ENCODE results near the gene C2CD3.
A peak's percentile ranks its signal among the peaks of the same experiment; 100 is the strongest.
"Not testable (repeated sequence)": the region's sequence is repeated elsewhere in the genome, so short reads cannot be mapped to it uniquely, and the experiment has no call there.

The C2CD3 gene

GRCh38 chr11:74070723-74071492 lies 99.9 kb downstream of the C2CD3 start:
- DNase-seq (no peak), ATAC-seq (no peak)
- Mint-ChIP-seq H3K4me1 (no peaks in the 10 kb centered on the region), H3K4me3 (no peak overlapping the region), H3K9me3 (no peaks in the 10 kb centered on the region), H3K27ac (no peak overlapping the region), H3K27me3 (no peaks in the 10 kb centered on the region)

- no peak overlapping the region for H3K27ac Mint-ChIP-seq
- no peaks in the 10 kb centered on the region for H3K4me1 Mint-ChIP-seq
- H3K27me3 Mint-ChIP-seq, result no peaks in the 10 kb centered on the region
- H3K4me3 Mint-ChIP-seq, result no peak overlapping the region
- no peak for ATAC-seq
- no peaks in the 10 kb centered on the region for H3K9me3 Mint-ChIP-seq
- no peak for DNase-seq
Observed at GRCh38 chr11:74069146-74070046, 101.4 kb downstream of the C2CD3 start.

GRCh38 chr11:74066663-74067062 lies 104.1 kb downstream of the C2CD3 start:
- H3K27ac Mint-ChIP-seq, result peak overlapping the region in 1 of 2 donors; percentile 38
- not testable (repeated sequence) for H3K4me3 Mint-ChIP-seq, H3K4me1 Mint-ChIP-seq, ATAC-seq, H3K27me3 Mint-ChIP-seq, H3K9me3 Mint-ChIP-seq, DNase-seq

GRCh38 chr11:74065534-74065933 lies 105.3 kb downstream of the C2CD3 start:
- not testable (repeated sequence) for H3K27me3 Mint-ChIP-seq, H3K4me1 Mint-ChIP-seq, H3K4me3 Mint-ChIP-seq, ATAC-seq, DNase-seq, H3K27ac Mint-ChIP-seq
- H3K9me3 Mint-ChIP-seq, result peaks cover 6 to 13% of the 10 kb centered on the region in 2 donors

GRCh38 chr11:74063628-74064027 lies 107.2 kb downstream of the C2CD3 start:
- not testable (repeated sequence) for H3K4me1 Mint-ChIP-seq, H3K27ac Mint-ChIP-seq, H3K4me3 Mint-ChIP-seq, ATAC-seq, DNase-seq, H3K27me3 Mint-ChIP-seq
- peaks cover 7 to 13% of the 10 kb centered on the region in 2 donors for H3K9me3 Mint-ChIP-seq

- peaks cover 7 to 13% of the 10 kb centered on the region in 2 donors for H3K9me3 Mint-ChIP-seq
- ATAC-seq, H3K4me3 Mint-ChIP-seq, H3K4me1 Mint-ChIP-seq, H3K27me3 Mint-ChIP-seq, DNase-seq: not testable (repeated sequence)
- peak overlapping the region in 1 of 2 donors; percentile 22 for H3K27ac Mint-ChIP-seq
Observed at GRCh38 chr11:74061599-74061998, 109.2 kb downstream of the C2CD3 start.

GRCh38 chr11:74057249-74058151 lies 113.3 kb downstream of the C2CD3 start:
- no peak for ATAC-seq
- Mint-ChIP-seq H3K9me3 (peaks cover 7 to 13% of the 10 kb centered on the region in 2 donors), H3K27me3 (no peaks in the 10 kb centered on the region), H3K4me1 (peaks cover 6% of the 10 kb centered on the region), H3K4me3 (no peak overlapping the region), H3K27ac (no peak overlapping the region)
- no peak for DNase-seq

GRCh38 chr11:74055938-74056337 lies 114.9 kb downstream of the C2CD3 start:
- ATAC-seq, result no peak

GRCh38 chr11:74050465-74050864 lies 120.3 kb downstream of the C2CD3 start:
- H3K27me3 Mint-ChIP-seq, result no peaks in the 10 kb centered on the region
- ATAC-seq (no peak), DNase-seq (no peak)
- H3K4me3 Mint-ChIP-seq, result no peak overlapping the region
- no peaks in the 10 kb centered on the region for H3K9me3 Mint-ChIP-seq
- no peaks in the 10 kb centered on the region for H3K4me1 Mint-ChIP-seq
- no peak overlapping the region for H3K27ac Mint-ChIP-seq

More at GRCh38 chr11:74055938-74056337, 114.9 kb downstream of the C2CD3 start:
- Mint-ChIP-seq H3K9me3 (peaks cover 4 to 5% of the 10 kb centered on the region in 2 donors), H3K27ac (no peak overlapping the region), H3K27me3 (no peaks in the 10 kb centered on the region), H3K4me1 (peaks cover 4% of the 10 kb centered on the region), H3K4me3 (no peak overlapping the region)
- no peak for DNase-seq

- Mint-ChIP-seq H3K27me3 (no peaks in the 10 kb centered on the region), H3K4me3 (no peak overlapping the region), H3K4me1 (no peaks in the 10 kb centered on the region), H3K9me3 (no peaks in the 10 kb centered on the region), H3K27ac (no peak overlapping the region)
- ATAC-seq, result no peak
- DNase-seq, result no peak
Observed at GRCh38 chr11:74048993-74049392, 121.8 kb downstream of the C2CD3 start.

- DNase-seq (no peak), ATAC-seq (no peak)
- Mint-ChIP-seq H3K4me1 (no peaks in the 10 kb centered on the region), H3K9me3 (no peaks in the 10 kb centered on the region), H3K27me3 (no peaks in the 10 kb centered on the region), H3K27ac (no peak overlapping the region), H3K4me3 (no peak overlapping the region)
Observed at GRCh38 chr11:74044538-74044937, 126.3 kb downstream of the C2CD3 start.

- DNase-seq, result no peak
- H3K27ac Mint-ChIP-seq, result no peak overlapping the region
- ATAC-seq, result no peak
- no peak overlapping the region for H3K4me3 Mint-ChIP-seq
- no peaks in the 10 kb centered on the region for H3K27me3 Mint-ChIP-seq
- H3K9me3 Mint-ChIP-seq, result no peaks in the 10 kb centered on the region
- no peaks in the 10 kb centered on the region for H3K4me1 Mint-ChIP-seq
Observed at GRCh38 chr11:74043450-74043849, 127.4 kb downstream of the C2CD3 start.

- Mint-ChIP-seq H3K9me3 (no peaks in the 10 kb centered on the region), H3K27me3 (no peaks in the 10 kb centered on the region), H3K4me3 (no peak overlapping the region), H3K4me1 (no peaks in the 10 kb centered on the region), H3K27ac (no peak overlapping the region)
- no peak for DNase-seq
- ATAC-seq, result no peak
Observed at GRCh38 chr11:74037309-74037708, 133.5 kb downstream of the C2CD3 start.

GRCh38 chr11:74035264-74035663 lies 135.5 kb downstream of the C2CD3 start:
- DNase-seq (no peak), ATAC-seq (no peak)
- no peak overlapping the region for H3K27ac Mint-ChIP-seq
- peaks cover 17% of the 10 kb centered on the region for H3K4me1 Mint-ChIP-seq
- no peaks in the 10 kb centered on the region for H3K27me3 Mint-ChIP-seq
- H3K4me3 Mint-ChIP-seq, result no peak overlapping the region
- no peaks in the 10 kb centered on the region for H3K9me3 Mint-ChIP-seq

GRCh38 chr11:74033046-74033445 lies 137.8 kb downstream of the C2CD3 start:
- ATAC-seq, result peak; percentile 43
- H3K27ac Mint-ChIP-seq, result no peak overlapping the region
- H3K27me3 Mint-ChIP-seq, result no peaks in the 10 kb centered on the region
- peaks cover 20% of the 10 kb centered on the region for H3K4me1 Mint-ChIP-seq
- no peak for DNase-seq
- H3K9me3 Mint-ChIP-seq, result no peaks in the 10 kb centered on the region
- no peak overlapping the region for H3K4me3 Mint-ChIP-seq

Measured in stimulated activated naive CD8-positive, alpha-beta T cell treated with anti-CD3 and anti-CD28 coated beads, Interleukin-15, amount 100 ng/mL, for 72 hours (primary cell).